Left ventricle myocardium inferior (tissue), 1 donor: Measurements from ENCODE around the gene CLSTN2. TPM values are rescaled to one million over a fixed set of nuclear protein-coding genes. Genes with fewer than 3 reads are reported as not detected.

Experiments used
- DNase-seq: peaks from one replicate; pipeline ENCODE4 v3.0.0-alpha.2; 2020
- H3K27ac ChIP-seq: fragments of 200-600 bp; replicated peaks from 2 replicates; pipeline ENCODE4 v1.8.0; 2021
- H3K27me3 ChIP-seq: fragments of 200-600 bp; 2 replicates; pipeline ENCODE4 v1.8.0; 2021; ENCODE audit warnings: low read depth
- H3K36me3 ChIP-seq: fragments of 200-600 bp; 2 replicates; pipeline ENCODE4 v1.8.0; 2021
- H3K4me1 ChIP-seq: fragments of 200-600 bp; 2 replicates; pipeline ENCODE4 v1.8.0; 2021
- H3K4me3 ChIP-seq: fragments of 200-600 bp; 2 replicates; pipeline ENCODE4 v1.8.0; 2021; ENCODE audit warnings: mild to moderate bottlenecking, moderate library complexity
- H3K9me3 ChIP-seq: fragments of 200-600 bp; replicated peaks from 2 replicates; pipeline ENCODE4 v1.8.0; 2021
- CTCF ChIP-seq: fragments of 200-600 bp; IDR thresholded peaks from 2 replicates; pipeline ENCODE4 v1.8.0; 2021; ENCODE audit warnings: antibody characterized with exemption, mild to moderate bottlenecking, borderline replicate concordance
- intact Hi-C: fragments of 100-400 bp; cut with micrococcal nuclease; formaldehyde crosslinking; loops from one replicate; pipeline ENCODE4 v1.11.0; 2022
- total RNA-seq: library from RNA; stranded (reverse); fragmentation: NEBNext Ultra II Directional; extraction: Animal tissue kit (Norgen Biotek cat#: 25700); gene quantifications from one replicate; pipeline ENCODE4 v1.2.1, GENCODE V29; 2021
- donor health status: DM: no; HTN: yes; CAD: no; lungs with severe emphysema.

The CLSTN2 gene
- total RNA-seq, 1 donor from 2014 or later, result 7.0 TPM

DNA sequence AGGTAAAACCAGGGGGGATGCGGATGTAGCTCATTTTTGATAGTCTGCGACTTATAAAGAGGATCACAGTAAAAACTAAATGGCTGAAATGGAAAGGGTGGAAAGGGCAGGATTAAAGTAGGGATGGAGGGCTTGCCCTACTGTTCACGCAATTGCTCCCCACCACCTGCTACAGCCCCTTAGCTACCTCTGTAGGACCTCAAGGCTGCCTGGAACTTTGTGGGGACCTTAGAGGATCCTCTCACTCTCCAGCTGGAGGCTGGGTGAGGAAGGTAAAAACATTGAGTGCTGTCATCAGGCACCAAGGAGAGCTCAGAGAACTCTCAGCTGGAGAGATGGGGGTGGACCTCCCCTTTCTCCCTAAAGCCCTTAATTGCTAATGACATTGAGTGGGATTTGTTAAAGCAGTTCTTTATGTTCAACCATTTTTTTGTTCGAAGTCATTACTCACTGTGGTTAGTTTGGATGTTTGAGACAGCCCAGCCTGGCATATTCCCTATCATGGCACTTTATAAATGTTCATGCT is 213.0 kb downstream of the CLSTN2 start:
- Histone ChIP-seq H3K27me3 (no peaks in the 10 kb centered on the region), H3K27ac (no peak overlapping the region), H3K4me3 (no peak overlapping the region), H3K9me3 (no peaks in the 10 kb centered on the region), H3K4me1 (no peaks in the 10 kb centered on the region), H3K36me3 (no peaks in the 10 kb centered on the region)
- no peak for TF ChIP-seq CTCF
- no peak for DNase-seq
- intact Hi-C loops, result no loop called here

DNA sequence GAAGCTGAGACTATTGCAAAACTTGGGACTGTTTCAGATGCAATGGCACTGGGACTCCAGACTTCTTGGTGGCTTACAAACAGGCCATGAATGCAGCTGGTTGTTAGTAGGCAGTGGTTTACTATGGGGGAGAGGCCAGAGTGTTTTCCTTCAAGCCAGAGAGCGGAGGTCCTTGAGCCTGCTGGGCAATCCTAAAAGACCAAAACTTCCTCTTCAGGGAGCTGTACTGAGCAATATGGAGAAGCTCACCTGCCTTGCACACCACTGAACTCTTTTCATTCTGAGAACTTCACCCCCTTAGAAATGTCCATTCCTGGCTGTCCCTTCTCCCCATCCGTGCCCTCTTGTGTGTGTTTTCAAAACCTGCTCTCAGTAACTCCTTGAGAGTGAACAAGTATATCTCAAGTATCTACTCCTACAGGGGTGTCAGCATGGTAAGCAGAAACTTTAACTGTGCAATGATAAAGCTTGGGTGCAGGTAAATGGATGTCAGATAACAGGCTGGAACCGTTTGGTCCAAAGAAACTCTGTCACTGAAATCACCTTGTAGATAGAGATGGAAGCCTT is 213.9 kb downstream of the CLSTN2 start:
- intact Hi-C loops, result no loop called here
- no peak for TF ChIP-seq CTCF
- H3K27ac ChIP-seq, result no peak overlapping the region
- H3K9me3 ChIP-seq, result no peaks in the 10 kb centered on the region
- H3K27me3 ChIP-seq, result no peaks in the 10 kb centered on the region
- no peaks in the 10 kb centered on the region for H3K4me1 ChIP-seq
- H3K36me3 ChIP-seq, result no peaks in the 10 kb centered on the region
- no peak for DNase-seq
- no peak overlapping the region for H3K4me3 ChIP-seq

DNA sequence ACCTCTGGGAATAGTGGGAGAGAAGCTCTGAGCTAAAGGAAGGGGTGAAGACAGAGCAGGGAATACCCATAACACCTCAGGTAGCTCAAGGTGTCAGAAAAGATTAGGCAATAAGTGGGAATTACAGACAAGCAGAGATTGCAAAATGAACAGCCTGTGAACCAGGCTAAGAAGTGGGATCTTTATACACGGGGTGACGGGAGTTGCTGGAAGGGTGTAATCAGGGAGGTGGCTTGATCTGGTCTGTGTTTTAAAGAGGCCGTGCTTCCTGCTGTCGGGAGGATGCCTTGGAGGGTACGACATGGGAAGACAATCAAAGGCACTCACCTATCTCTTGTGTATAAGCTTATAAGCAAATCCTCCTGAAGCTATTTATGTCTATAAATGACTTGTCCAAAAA is 216.3 kb downstream of the CLSTN2 start:
- no peak for DNase-seq
- H3K27me3 ChIP-seq, result no peaks in the 10 kb centered on the region
- no peaks in the 10 kb centered on the region for H3K9me3 ChIP-seq
- intact Hi-C loops, result no loop called here
- no peak overlapping the region for H3K4me3 ChIP-seq
- TF ChIP-seq CTCF, result no peak
- no peaks in the 10 kb centered on the region for H3K36me3 ChIP-seq
- H3K27ac ChIP-seq, result no peak overlapping the region
- H3K4me1 ChIP-seq, result no peaks in the 10 kb centered on the region

- H3K9me3 ChIP-seq, result no peaks in the 10 kb centered on the region
- no peak for DNase-seq
- TF ChIP-seq CTCF, result no peak
- no peaks in the 10 kb centered on the region for H3K4me1 ChIP-seq
- no peaks in the 10 kb centered on the region for H3K36me3 ChIP-seq
- intact Hi-C loops, result no loop called here
- H3K4me3 ChIP-seq, result no peak overlapping the region
- H3K27me3 ChIP-seq, result no peaks in the 10 kb centered on the region
- H3K27ac ChIP-seq, result no peak overlapping the region
These were observed 218.1 kb downstream of the CLSTN2 start for GRCh38 chr3:140152851-140153639.

- DNase-seq, result no peak
- no peak overlapping the region for H3K4me3 ChIP-seq
- H3K4me1 ChIP-seq, result no peaks in the 10 kb centered on the region
- no peak overlapping the region for H3K27ac ChIP-seq
- no peaks in the 10 kb centered on the region for H3K36me3 ChIP-seq
- no peaks in the 10 kb centered on the region for H3K9me3 ChIP-seq
- no peak for TF ChIP-seq CTCF
- no peaks in the 10 kb centered on the region for H3K27me3 ChIP-seq
- intact Hi-C loops, result no loop called here
These were observed 218.8 kb downstream of the CLSTN2 start for GRCh38 chr3:140153736-140154135.
